Neural cell (in vitro differentiated cells): Measurements from ENCODE around the gene ZP2. TPM values are rescaled to one million over a fixed set of nuclear protein-coding genes. Genes with fewer than 3 reads are reported as not detected.

Source experiments
- H2AFZ ChIP-seq: fragments of 200-600, 300-800 bp; sonication (generic), shearing (Covaris generic); 2 replicates; pipeline ENCODE4 v1.6.0; 2014; ENCODE audit warnings: low read depth, mild to moderate bottlenecking, antibody characterized with exemption, low read length, moderate library complexity
- H3F3A ChIP-seq: fragments of 200-600 bp; shearing (Covaris generic); 2 replicates; pipeline ENCODE4 v1.6.1; 2016; ENCODE audit warnings: mild to moderate bottlenecking, moderate library complexity, mixed read lengths, antibody characterized with exemption, low read length; ENCODE audit not compliant: insufficient read depth, poor library complexity, severe bottlenecking
- H3K27ac ChIP-seq: fragments of 200-600, 300-800 bp; sonication (generic), shearing (Covaris generic); 2 replicates; pipeline ENCODE4 v1.5.1; 2014; ENCODE audit warnings: mild to moderate bottlenecking, low read length, moderate library complexity
- H3K27me3 ChIP-seq: fragments of 300-800, 200-600 bp; sonication (generic), shearing (Covaris generic); 2 replicates; pipeline ENCODE4 v1.6.0; 2014; ENCODE audit warnings: mild to moderate bottlenecking, low read depth, low read length, moderate library complexity; ENCODE audit not compliant: insufficient read depth
- H3K36me3 ChIP-seq: fragments of 300-800, 200-600 bp; sonication (generic), shearing (Covaris generic); 2 replicates; pipeline ENCODE4 v1.5.1; 2014; ENCODE audit warnings: mild to moderate bottlenecking, antibody characterized with exemption, low read length, moderate library complexity; ENCODE audit not compliant: insufficient read depth
- H3K4me2 ChIP-seq: fragments of 300-800, 200-600 bp; sonication (generic), shearing (Covaris generic); 2 replicates; pipeline ENCODE4 v1.6.0; 2014; ENCODE audit warnings: mild to moderate bottlenecking, low read length
- H3K4me3 ChIP-seq: fragments of 300-800, 200-600 bp; sonication (generic), shearing (Covaris generic); 2 replicates; pipeline ENCODE4 v1.5.1; 2014; ENCODE audit warnings: mild to moderate bottlenecking, low read length, moderate library complexity
- H3K79me2 ChIP-seq: fragments of 200-600 bp; shearing (Covaris generic); replicated peaks from 2 replicates; pipeline ENCODE4 v1.6.0; 2014; ENCODE audit warnings: mild to moderate bottlenecking, low read length, moderate library complexity; ENCODE audit not compliant: insufficient read depth
- H3K9ac ChIP-seq: fragments of 300-800, 200-600 bp; sonication (generic), shearing (Covaris generic); 2 replicates; pipeline ENCODE4 v1.6.1; 2016; ENCODE audit warnings: mild to moderate bottlenecking, low read length, mixed read lengths
- H3K9me2 ChIP-seq: fragments of 200-600 bp; shearing (Covaris generic); 2 replicates; pipeline ENCODE4 v1.6.1; 2016; ENCODE audit warnings: mild to moderate bottlenecking, low read length, mixed read lengths; ENCODE audit not compliant: insufficient read depth
- H3K9me3 ChIP-seq: fragments of 200-600, 300-800 bp; sonication (generic), shearing (Covaris generic); 2 replicates; pipeline ENCODE4 v1.6.1; 2016; ENCODE audit warnings: mild to moderate bottlenecking, mixed run types, low read length, moderate library complexity, mixed read lengths
- H4K20me1 ChIP-seq: fragments of 200-600 bp; shearing (Covaris generic); 2 replicates; pipeline ENCODE4 v1.6.1; 2016; ENCODE audit warnings: mild to moderate bottlenecking, mixed run types; ENCODE audit not compliant: insufficient read depth
- EP300 ChIP-seq: fragments of 450-650 bp; conservative IDR thresholded peaks from 2 replicates; pipeline ENCODE4 v1.6.1; 2014; ENCODE audit warnings: antibody characterized with exemption, mild to moderate bottlenecking, moderate library complexity; ENCODE audit not compliant: poor library complexity, severe bottlenecking
- EZH2 ChIP-seq: fragments of 200-600, 300-800 bp; shearing (Covaris generic), sonication (generic); IDR thresholded peaks from 2 replicates; pipeline ENCODE4 v1.6.1; 2014; ENCODE audit warnings: antibody characterized with exemption, low read length, borderline replicate concordance, mild to moderate bottlenecking; ENCODE audit not compliant: insufficient read depth, poor library complexity, severe bottlenecking
- MXI1 ChIP-seq: fragments of 450-650 bp; conservative IDR thresholded peaks from 2 replicates; pipeline ENCODE4 v1.6.1; 2014; ENCODE audit warnings: antibody characterized with exemption, mild to moderate bottlenecking; ENCODE audit not compliant: poor library complexity, severe bottlenecking
- POLR2AphosphoS5 ChIP-seq: IDR thresholded peaks from 2 replicates; pipeline ENCODE4 v1.6.1; 2012
- RAD21 ChIP-seq: fragments of 450-650 bp; conservative IDR thresholded peaks from 2 replicates; pipeline ENCODE4 v1.6.1; 2014; ENCODE audit warnings: antibody characterized with exemption, mild to moderate bottlenecking, moderate library complexity
- REST ChIP-seq: IDR thresholded peaks from 2 replicates; pipeline ENCODE4 v1.6.1; 2012; ENCODE audit warnings: borderline replicate concordance
- SMC3 ChIP-seq: fragments of 450-650 bp; conservative IDR thresholded peaks from 2 replicates; pipeline ENCODE4 v1.6.1; 2014; ENCODE audit warnings: antibody characterized with exemption, mild to moderate bottlenecking, moderate library complexity; ENCODE audit not compliant: poor library complexity
- TAF1 ChIP-seq: IDR thresholded peaks from 2 replicates; pipeline ENCODE4 v1.6.1; 2012; ENCODE audit warnings: low read depth
- polyA plus RNA-seq: library from polyadenylated mRNA; depleted of rRNA; stranded (reverse); fragments of >200 nt; gene quantifications from 2 replicates; pipeline ENCODE4 v1.2.3, GENCODE V29; 2014
- TF ChIP-seq, protein P1 (sequence below): fragments of 450-650 bp; IDR thresholded peaks from 2 replicates; pipeline ENCODE4 v1.5.1; 2014; ENCODE audit warnings: antibody characterized with exemption, mild to moderate bottlenecking, moderate library complexity; ENCODE audit not compliant: poor library complexity, severe bottlenecking

The ZP2 gene
- polyA plus RNA-seq, 1 donor from 2014 or later, result not detected

- Histone ChIP-seq H3F3A (no peaks in the 10 kb centered on the region), H3K4me2 (no peak overlapping the region), H3K36me3 (no peaks in the 10 kb centered on the region), H3K27me3 (no peaks in the 10 kb centered on the region), H3K79me2 (no peaks in the 10 kb centered on the region), H3K4me3 (no peak overlapping the region), H3K9me3 (no peaks in the 10 kb centered on the region), H2AFZ (no peak overlapping the region), H3K27ac (no peak overlapping the region), H3K9me2 (no peaks in the 10 kb centered on the region), H4K20me1 (no peaks in the 10 kb centered on the region), H3K9ac (no peak overlapping the region)
- no peak for TF ChIP-seq EP300
- TF ChIP-seq, protein P1, sequence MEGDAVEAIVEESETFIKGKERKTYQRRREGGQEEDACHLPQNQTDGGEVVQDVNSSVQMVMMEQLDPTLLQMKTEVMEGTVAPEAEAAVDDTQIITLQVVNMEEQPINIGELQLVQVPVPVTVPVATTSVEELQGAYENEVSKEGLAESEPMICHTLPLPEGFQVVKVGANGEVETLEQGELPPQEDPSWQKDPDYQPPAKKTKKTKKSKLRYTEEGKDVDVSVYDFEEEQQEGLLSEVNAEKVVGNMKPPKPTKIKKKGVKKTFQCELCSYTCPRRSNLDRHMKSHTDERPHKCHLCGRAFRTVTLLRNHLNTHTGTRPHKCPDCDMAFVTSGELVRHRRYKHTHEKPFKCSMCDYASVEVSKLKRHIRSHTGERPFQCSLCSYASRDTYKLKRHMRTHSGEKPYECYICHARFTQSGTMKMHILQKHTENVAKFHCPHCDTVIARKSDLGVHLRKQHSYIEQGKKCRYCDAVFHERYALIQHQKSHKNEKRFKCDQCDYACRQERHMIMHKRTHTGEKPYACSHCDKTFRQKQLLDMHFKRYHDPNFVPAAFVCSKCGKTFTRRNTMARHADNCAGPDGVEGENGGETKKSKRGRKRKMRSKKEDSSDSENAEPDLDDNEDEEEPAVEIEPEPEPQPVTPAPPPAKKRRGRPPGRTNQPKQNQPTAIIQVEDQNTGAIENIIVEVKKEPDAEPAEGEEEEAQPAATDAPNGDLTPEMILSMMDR, result no peak
- no peak for TF ChIP-seq EZH2
- no peak for TF ChIP-seq TAF1
- no peak for TF ChIP-seq MXI1
- TF ChIP-seq REST, result no peak
- no peak for TF ChIP-seq RAD21
- no peak for TF ChIP-seq POLR2AphosphoS5
- TF ChIP-seq SMC3, result no peak
Measured at GRCh38 chr16:21218153-21218552, 6.8 kb upstream of the ZP2 start.

- TF ChIP-seq SMC3 (no peak), TAF1 (no peak), POLR2AphosphoS5 (no peak), RAD21 (no peak), EP300 (no peak), REST (no peak), MXI1 (no peak), EZH2 (no peak)
- TF ChIP-seq, protein P1, result no peak
- H2AFZ ChIP-seq, result no peak overlapping the region
- no peaks in the 10 kb centered on the region for H4K20me1 ChIP-seq
- no peaks in the 10 kb centered on the region for H3K9me2 ChIP-seq
- no peak overlapping the region for H3K9ac ChIP-seq
- H3K79me2 ChIP-seq, result no peaks in the 10 kb centered on the region
- no peaks in the 10 kb centered on the region for H3F3A ChIP-seq
- no peaks in the 10 kb centered on the region for H3K9me3 ChIP-seq
- no peaks in the 10 kb centered on the region for H3K36me3 ChIP-seq
- no peak overlapping the region for H3K27ac ChIP-seq
- no peak overlapping the region for H3K4me2 ChIP-seq
- H3K27me3 ChIP-seq, result no peaks in the 10 kb centered on the region
- H3K4me3 ChIP-seq, result no peak overlapping the region
Measured at GRCh38 chr16:21217121-21217520, 5.7 kb upstream of the ZP2 start.
